NB4 (cell line): ENCODE data around the gene TBC1D28.
"Not testable (repeated sequence)": the region's sequence is repeated elsewhere in the genome, so short reads cannot be mapped to it uniquely, and the experiment has no call there.

ENCODE experiments used
- CTCF ChIP-seq: IDR thresholded peaks from one replicate; pipeline ENCODE4 v1.5.1; 2012; ENCODE audit warnings: low read depth, low read length
- MAX ChIP-seq: IDR thresholded peaks from 2 replicates; pipeline ENCODE4 v1.6.1; 2011; ENCODE audit warnings: low read depth, low read length
- MYC ChIP-seq: IDR thresholded peaks from 2 replicates; pipeline ENCODE4 v1.6.1; 2011; ENCODE audit warnings: low read depth, low read length
- POLR2A ChIP-seq: IDR thresholded peaks from 2 replicates; pipeline ENCODE4 v1.6.1; 2011; ENCODE audit warnings: mild to moderate bottlenecking; ENCODE audit not compliant: insufficient read length; ENCODE audit errors: extremely low read depth

GRCh38 chr17:18593138-18593537 is 51.1 kb downstream of the TBC1D28 start:
- TF ChIP-seq CTCF, POLR2A, MAX, MYC: not testable (repeated sequence)
